ENCODE data around the gene CORO2B. TPM values are rescaled to one million over a fixed set of nuclear protein-coding genes. Genes with fewer than 3 reads are reported as not detected.

The CORO2B gene
- total RNA-seq, 1 donor from 2014 or later = 1.0 TPM

DNA sequence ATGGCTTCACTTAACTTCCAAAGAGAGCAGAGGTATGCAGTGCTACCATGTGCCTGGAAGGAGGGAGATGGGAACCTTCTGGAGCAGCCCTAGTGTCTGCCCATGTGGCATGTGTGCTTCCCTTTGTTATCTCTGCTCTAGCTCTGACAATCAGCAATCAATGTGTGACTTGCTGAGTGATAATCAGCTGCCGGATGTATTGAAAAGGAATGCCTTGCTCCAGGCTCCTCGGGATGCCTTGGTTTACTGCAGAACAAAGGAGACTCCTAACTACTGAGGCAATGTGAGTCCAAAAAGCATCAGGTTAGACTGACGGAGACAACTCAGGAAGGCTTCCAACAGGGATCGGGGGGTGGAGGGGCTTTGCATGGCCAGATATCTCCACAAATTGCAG is 36.0 kb upstream of the CORO2B start:
- Mint-ChIP-seq H3K27me3 (ENCODE audit: insufficient read depth, low read depth) (peaks cover 3% of the 10 kb centered on the region), H3K4me3 (no peak overlapping the region), H3K9me3 (peaks cover 3% of the 10 kb centered on the region), H3K27ac (no peak overlapping the region), H3K4me1 (peaks cover 10% of the 10 kb centered on the region), H3K36me3 (no peaks in the 10 kb centered on the region)
- no peaks in the 10 kb centered on the region for H3K27me3 ChIP-seq
- no peaks in the 10 kb centered on the region for H3K9me3 ChIP-seq (ENCODE audit: low read depth)
- H4K20me1 ChIP-seq (ENCODE audit: low read depth) = no peaks in the 10 kb centered on the region
- H3K4me3 ChIP-seq = no peak overlapping the region
- no peak overlapping the region for H3K9ac ChIP-seq
- no peak overlapping the region for H3K27ac ChIP-seq
- H2AFZ ChIP-seq (replicated peaks) = peak overlapping the region; percentile 37
- no peak for DNase-seq (ENCODE audit: low spot score)
- no peaks in the 10 kb centered on the region for H3K79me2 ChIP-seq (ENCODE audit: low read depth)
- TF ChIP-seq EZH2phosphoT487 (IDR thresholded peaks at IDR 0.05) = no peak
- TF ChIP-seq, protein P1, sequence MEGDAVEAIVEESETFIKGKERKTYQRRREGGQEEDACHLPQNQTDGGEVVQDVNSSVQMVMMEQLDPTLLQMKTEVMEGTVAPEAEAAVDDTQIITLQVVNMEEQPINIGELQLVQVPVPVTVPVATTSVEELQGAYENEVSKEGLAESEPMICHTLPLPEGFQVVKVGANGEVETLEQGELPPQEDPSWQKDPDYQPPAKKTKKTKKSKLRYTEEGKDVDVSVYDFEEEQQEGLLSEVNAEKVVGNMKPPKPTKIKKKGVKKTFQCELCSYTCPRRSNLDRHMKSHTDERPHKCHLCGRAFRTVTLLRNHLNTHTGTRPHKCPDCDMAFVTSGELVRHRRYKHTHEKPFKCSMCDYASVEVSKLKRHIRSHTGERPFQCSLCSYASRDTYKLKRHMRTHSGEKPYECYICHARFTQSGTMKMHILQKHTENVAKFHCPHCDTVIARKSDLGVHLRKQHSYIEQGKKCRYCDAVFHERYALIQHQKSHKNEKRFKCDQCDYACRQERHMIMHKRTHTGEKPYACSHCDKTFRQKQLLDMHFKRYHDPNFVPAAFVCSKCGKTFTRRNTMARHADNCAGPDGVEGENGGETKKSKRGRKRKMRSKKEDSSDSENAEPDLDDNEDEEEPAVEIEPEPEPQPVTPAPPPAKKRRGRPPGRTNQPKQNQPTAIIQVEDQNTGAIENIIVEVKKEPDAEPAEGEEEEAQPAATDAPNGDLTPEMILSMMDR (IDR thresholded peaks at IDR 0.05) = no peak
- TF ChIP-seq EZH2 (IDR thresholded peaks at IDR 0.05) = no peak
- H3K36me3 ChIP-seq = no peaks in the 10 kb centered on the region
- H3K4me2 ChIP-seq = no peak overlapping the region
- no peaks in the 10 kb centered on the region for H3K4me1 ChIP-seq
- no peaks in the 10 kb centered on the region for H3F3A ChIP-seq (ENCODE audit: low read depth)

DNA sequence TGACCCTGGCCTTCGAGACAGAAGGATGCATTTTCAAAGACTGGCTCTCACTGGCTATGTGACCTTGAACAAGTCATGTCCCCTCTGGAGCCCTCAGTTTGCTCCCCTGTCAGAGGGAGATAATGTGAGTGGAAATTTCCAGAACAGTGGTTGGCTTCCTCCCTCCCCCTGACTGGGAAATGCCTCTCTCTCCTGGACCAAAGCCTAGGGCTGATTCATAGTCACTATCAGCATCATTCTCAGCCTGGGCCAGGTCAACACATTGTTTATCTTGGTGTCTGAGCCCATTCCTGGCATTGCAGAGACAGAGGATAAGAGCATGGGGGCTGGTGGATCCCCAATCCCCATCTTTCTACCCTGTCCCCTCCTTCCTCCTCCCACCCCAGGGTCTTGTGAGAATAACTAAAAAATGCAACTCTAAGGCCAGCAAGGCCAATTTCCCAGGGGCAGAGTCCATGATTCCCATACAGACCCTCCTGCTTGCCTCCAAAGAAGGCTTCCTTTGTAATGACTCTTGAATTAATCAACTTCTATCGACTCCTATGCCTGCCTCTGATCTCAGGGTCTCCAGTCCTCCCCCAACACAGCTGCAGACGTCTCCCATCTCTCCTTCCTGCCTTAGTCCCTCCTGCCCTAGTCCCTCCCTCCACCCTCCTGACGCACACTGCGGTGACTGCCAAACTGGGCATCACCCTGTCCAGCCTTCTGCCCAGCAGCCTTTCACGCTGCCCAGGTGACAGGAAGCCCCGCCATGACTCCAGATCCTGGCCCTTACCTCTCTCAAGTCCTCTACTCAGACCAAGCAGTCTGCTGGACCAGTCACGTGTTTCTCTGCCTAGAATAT is 35.4 kb upstream of the CORO2B start:
- TF ChIP-seq EZH2phosphoT487 (IDR thresholded peaks at IDR 0.05) = no peak
- TF ChIP-seq EZH2 (IDR thresholded peaks at IDR 0.05) = no peak
- TF ChIP-seq, protein P1 (IDR thresholded peaks at IDR 0.05) = no peak
- Mint-ChIP-seq H3K4me3 (no peak overlapping the region), H3K4me1 (peaks cover 10% of the 10 kb centered on the region), H3K27me3 (ENCODE audit: insufficient read depth, low read depth) (peaks cover 3% of the 10 kb centered on the region), H3K36me3 (no peaks in the 10 kb centered on the region), H3K9me3 (peaks cover 3% of the 10 kb centered on the region), H3K27ac (no peak overlapping the region)
- no peaks in the 10 kb centered on the region for H3K79me2 ChIP-seq (ENCODE audit: low read depth)
- H2AFZ ChIP-seq (replicated peaks) = peak overlapping the region; percentile 37
- no peak for DNase-seq (ENCODE audit: low spot score)
- no peaks in the 10 kb centered on the region for H3K4me1 ChIP-seq
- H3K27me3 ChIP-seq = no peaks in the 10 kb centered on the region
- no peaks in the 10 kb centered on the region for H3F3A ChIP-seq (ENCODE audit: low read depth)
- no peak overlapping the region for H3K9ac ChIP-seq
- no peaks in the 10 kb centered on the region for H3K36me3 ChIP-seq
- H4K20me1 ChIP-seq (ENCODE audit: low read depth) = no peaks in the 10 kb centered on the region
- no peaks in the 10 kb centered on the region for H3K9me3 ChIP-seq (ENCODE audit: low read depth)
- no peak overlapping the region for H3K27ac ChIP-seq
- H3K4me2 ChIP-seq = no peak overlapping the region
- no peak overlapping the region for H3K4me3 ChIP-seq

DNA sequence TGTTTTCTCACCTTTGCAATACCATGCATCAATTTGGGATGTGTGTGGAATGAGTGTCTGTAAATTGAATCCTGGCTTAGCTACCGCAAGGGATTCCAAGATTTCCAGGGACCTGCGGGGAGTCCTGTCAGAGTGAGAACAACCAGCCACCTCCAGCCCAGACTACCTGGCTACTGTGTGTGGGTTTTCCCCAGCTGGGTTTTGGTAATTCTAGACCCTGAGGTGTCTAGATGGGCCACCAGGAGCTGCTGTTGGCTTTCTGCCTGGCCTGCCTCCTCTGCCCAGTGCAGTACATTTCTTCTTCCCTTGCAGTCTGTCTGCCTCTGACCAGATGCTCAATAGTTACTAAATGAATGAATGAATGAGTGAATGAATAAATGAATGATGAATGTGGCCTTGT is 32.5 kb upstream of the CORO2B start:
- Histone ChIP-seq H3K4me2 (no peak overlapping the region), H3F3A (ENCODE audit: low read depth) (no peaks in the 10 kb centered on the region), H3K4me1 (no peaks in the 10 kb centered on the region), H3K9me3 (ENCODE audit: low read depth) (no peaks in the 10 kb centered on the region), H3K79me2 (ENCODE audit: low read depth) (no peaks in the 10 kb centered on the region), H3K36me3 (no peaks in the 10 kb centered on the region), H3K9ac (no peak overlapping the region), H4K20me1 (ENCODE audit: low read depth) (no peaks in the 10 kb centered on the region), H3K4me3 (no peak overlapping the region), H2AFZ (replicated peaks) (no peak overlapping the region), H3K27ac (no peak overlapping the region), H3K27me3 (peaks cover 6% of the 10 kb centered on the region)
- Mint-ChIP-seq H3K9me3 (no peaks in the 10 kb centered on the region), H3K4me1 (peaks cover 10% of the 10 kb centered on the region), H3K36me3 (no peaks in the 10 kb centered on the region), H3K4me3 (no peak overlapping the region), H3K27ac (no peak overlapping the region), H3K27me3 (ENCODE audit: insufficient read depth, low read depth) (peaks cover 11% of the 10 kb centered on the region)
- TF ChIP-seq, protein P1 (IDR thresholded peaks at IDR 0.05) = no peak
- TF ChIP-seq EZH2 (IDR thresholded peaks at IDR 0.05) (no peak), EZH2phosphoT487 (IDR thresholded peaks at IDR 0.05) (no peak)
- no peak for DNase-seq (ENCODE audit: low spot score)

Measured in neural progenitor cell (in vitro differentiated cells).